Left ventricle myocardium inferior (tissue), 1 donor: ENCODE results near the gene NTRK3. TPM values are rescaled to one million over a fixed set of nuclear protein-coding genes. Genes with fewer than 3 reads are reported as not detected.

Experiments
- DNase-seq: peaks from one replicate; pipeline ENCODE4 v3.0.0-alpha.2; 2020
- H3K27ac ChIP-seq: fragments of 200-600 bp; replicated peaks from 2 replicates; pipeline ENCODE4 v1.8.0; 2021
- H3K27me3 ChIP-seq: fragments of 200-600 bp; 2 replicates; pipeline ENCODE4 v1.8.0; 2021; ENCODE audit warnings: low read depth
- H3K36me3 ChIP-seq: fragments of 200-600 bp; 2 replicates; pipeline ENCODE4 v1.8.0; 2021
- H3K4me1 ChIP-seq: fragments of 200-600 bp; 2 replicates; pipeline ENCODE4 v1.8.0; 2021
- H3K4me3 ChIP-seq: fragments of 200-600 bp; 2 replicates; pipeline ENCODE4 v1.8.0; 2021; ENCODE audit warnings: mild to moderate bottlenecking, moderate library complexity
- H3K9me3 ChIP-seq: fragments of 200-600 bp; replicated peaks from 2 replicates; pipeline ENCODE4 v1.8.0; 2021
- intact Hi-C: fragments of 100-400 bp; cut with micrococcal nuclease; formaldehyde crosslinking; loops from one replicate; pipeline ENCODE4 v1.11.0; 2022
- total RNA-seq: library from RNA; stranded (reverse); fragmentation: NEBNext Ultra II Directional; extraction: Animal tissue kit (Norgen Biotek cat#: 25700); gene quantifications from one replicate; pipeline ENCODE4 v1.2.1, GENCODE V29; 2021
- TF ChIP-seq, protein P1 (sequence below): fragments of 200-600 bp; IDR thresholded peaks from 2 replicates; pipeline ENCODE4 v1.8.0; 2021; ENCODE audit warnings: antibody characterized with exemption, mild to moderate bottlenecking, borderline replicate concordance
- donor health status: DM: no; HTN: yes; CAD: no; lungs with severe emphysema.

Gene NTRK3
- total RNA-seq, 1 donor from 2014 or later: 1.6 TPM

DNA sequence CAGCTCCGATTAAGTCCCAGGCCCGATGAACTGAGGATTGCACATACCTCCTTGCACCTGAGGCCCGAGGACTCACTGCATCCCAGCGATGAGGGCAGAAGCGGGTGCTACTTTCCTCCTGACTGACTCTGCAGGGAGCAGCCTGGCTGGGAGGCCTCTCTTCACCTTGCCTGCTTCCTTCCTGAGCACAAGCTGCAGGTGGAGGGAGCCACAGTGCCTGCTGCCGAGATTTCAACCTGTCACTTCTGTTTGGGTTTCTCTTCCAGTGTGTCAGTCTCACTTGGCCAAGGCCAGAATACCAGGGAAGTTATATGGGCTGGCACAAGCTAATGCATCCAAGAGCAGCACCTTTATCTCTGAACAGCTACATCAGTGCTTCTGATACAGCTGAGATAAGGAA is 185.4 kb downstream of the NTRK3 start:
- TF ChIP-seq, protein P1, sequence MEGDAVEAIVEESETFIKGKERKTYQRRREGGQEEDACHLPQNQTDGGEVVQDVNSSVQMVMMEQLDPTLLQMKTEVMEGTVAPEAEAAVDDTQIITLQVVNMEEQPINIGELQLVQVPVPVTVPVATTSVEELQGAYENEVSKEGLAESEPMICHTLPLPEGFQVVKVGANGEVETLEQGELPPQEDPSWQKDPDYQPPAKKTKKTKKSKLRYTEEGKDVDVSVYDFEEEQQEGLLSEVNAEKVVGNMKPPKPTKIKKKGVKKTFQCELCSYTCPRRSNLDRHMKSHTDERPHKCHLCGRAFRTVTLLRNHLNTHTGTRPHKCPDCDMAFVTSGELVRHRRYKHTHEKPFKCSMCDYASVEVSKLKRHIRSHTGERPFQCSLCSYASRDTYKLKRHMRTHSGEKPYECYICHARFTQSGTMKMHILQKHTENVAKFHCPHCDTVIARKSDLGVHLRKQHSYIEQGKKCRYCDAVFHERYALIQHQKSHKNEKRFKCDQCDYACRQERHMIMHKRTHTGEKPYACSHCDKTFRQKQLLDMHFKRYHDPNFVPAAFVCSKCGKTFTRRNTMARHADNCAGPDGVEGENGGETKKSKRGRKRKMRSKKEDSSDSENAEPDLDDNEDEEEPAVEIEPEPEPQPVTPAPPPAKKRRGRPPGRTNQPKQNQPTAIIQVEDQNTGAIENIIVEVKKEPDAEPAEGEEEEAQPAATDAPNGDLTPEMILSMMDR: no peak
- H3K27me3 ChIP-seq: peaks cover 7% of the 10 kb centered on the region

DNA sequence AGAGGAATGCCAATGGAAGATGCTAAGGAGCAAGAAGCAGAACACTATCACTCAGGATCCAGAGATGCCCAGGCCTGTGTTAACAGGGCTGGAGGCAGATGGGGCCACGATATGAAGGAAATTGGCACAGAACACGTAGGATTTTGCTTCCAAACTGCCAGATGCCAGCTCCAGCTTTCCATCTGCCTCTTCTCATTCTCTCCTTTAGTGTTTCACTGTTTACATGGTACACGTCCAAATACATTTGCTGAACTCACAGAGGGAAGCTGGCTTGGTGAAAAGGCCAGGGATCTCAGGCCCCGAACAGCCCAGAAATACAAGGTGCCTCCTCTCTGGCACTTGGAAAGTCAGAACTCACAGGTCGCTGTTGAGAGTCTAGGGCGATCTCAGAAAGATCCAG is 187.0 kb downstream of the NTRK3 start:
- no peak overlapping the region for H3K27ac ChIP-seq
- no peaks in the 10 kb centered on the region for H3K4me1 ChIP-seq
- intact Hi-C loops: no loop called here
- H3K27me3 ChIP-seq: peaks cover 7% of the 10 kb centered on the region
- no peak overlapping the region for H3K4me3 ChIP-seq
- H3K36me3 ChIP-seq: no peaks in the 10 kb centered on the region
- TF ChIP-seq, protein P1: no peak
- H3K9me3 ChIP-seq: no peaks in the 10 kb centered on the region
- no peak for DNase-seq

More for the DNA sequence above, 185.4 kb downstream of the NTRK3 start:
- Histone ChIP-seq H3K36me3 (no peaks in the 10 kb centered on the region), H3K27ac (no peak overlapping the region), H3K4me3 (no peak overlapping the region), H3K9me3 (no peaks in the 10 kb centered on the region), H3K4me1 (no peaks in the 10 kb centered on the region)
- no peak for DNase-seq
- intact Hi-C loops: no loop called here

DNA sequence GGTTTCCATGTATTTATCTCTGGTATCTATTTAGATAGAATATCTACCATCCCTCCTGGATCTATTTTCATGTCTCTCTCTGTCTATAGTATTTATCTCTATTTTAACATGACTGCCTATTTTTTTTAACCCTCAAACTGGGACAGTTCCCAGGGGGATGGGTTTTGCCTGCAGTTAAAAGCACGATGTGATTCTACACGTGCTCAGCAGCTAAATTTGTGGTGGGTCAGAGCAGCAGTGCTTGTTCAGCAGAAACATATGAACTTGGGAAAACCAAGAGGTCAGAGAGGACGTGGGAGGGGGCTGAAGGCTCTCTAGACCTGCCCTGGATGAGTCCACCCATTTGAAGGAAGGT is 189.2 kb downstream of the NTRK3 start:
- TF ChIP-seq, protein P1: no peak
- DNase-seq: no peak
- Histone ChIP-seq H3K4me3 (no peak overlapping the region), H3K4me1 (no peaks in the 10 kb centered on the region), H3K27me3 (peaks cover 7% of the 10 kb centered on the region), H3K27ac (no peak overlapping the region), H3K36me3 (no peaks in the 10 kb centered on the region), H3K9me3 (no peaks in the 10 kb centered on the region)
- intact Hi-C loops: no loop called here

DNA sequence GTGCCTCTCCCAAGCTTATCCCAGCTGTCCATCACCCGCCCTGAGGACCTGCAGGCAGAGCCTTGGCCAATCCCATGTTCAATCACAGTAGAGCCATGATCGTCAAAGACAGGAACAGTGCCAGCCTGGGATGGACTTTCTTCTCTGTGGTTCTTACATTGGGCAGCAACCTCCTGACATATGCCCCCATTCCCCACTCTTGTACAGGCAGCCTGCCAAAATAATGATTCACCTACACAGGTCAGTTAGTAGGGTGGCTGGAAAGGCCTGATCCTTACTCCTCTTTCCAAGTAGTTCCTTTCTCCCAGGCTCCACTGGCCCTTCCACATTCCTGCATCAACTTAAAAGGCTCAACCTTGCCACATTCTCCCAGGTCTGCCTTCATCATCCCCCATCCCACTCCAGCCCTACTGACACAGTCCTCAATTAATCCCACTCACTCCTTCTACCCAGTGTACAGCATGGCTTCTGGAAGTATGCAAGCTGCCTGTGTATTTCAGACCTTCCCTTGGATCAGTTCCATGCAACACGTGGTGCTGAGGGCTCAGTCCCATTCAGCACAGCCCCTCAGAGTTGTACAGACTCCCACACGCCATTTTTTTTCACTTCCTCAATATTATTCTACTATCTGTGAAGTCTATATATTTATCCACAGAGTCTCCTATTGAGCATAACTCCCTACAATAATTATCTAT is 189.8 kb downstream of the NTRK3 start:
- Histone ChIP-seq H3K27ac (no peak overlapping the region), H3K36me3 (no peaks in the 10 kb centered on the region), H3K9me3 (no peaks in the 10 kb centered on the region), H3K4me3 (no peak overlapping the region), H3K4me1 (no peaks in the 10 kb centered on the region), H3K27me3 (peaks cover 7% of the 10 kb centered on the region)
- DNase-seq: no peak
- intact Hi-C loops: no loop called here
- TF ChIP-seq, protein P1: no peak

DNA sequence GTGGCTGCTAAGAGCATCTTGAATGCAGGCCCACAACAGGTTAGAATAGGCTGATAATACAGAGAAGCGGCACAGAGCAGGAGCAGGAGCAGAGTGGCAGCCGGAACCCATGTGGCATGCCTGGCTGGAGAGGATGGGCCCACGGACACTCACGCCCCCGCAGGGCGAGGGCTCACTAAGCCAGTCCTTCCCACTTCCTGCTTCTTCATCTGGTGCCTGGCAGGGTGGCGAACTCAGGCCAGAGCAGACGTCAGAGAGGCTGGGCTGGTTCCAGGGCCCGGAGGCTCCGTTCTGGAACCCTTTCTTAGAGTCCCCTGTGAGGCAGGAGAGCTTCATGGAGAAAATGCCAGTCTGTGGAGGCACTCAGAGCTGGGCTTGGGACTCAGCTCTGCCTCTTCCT is 195.1 kb downstream of the NTRK3 start:
- TF ChIP-seq, protein P1: no peak
- no peaks in the 10 kb centered on the region for H3K9me3 ChIP-seq

DNA sequence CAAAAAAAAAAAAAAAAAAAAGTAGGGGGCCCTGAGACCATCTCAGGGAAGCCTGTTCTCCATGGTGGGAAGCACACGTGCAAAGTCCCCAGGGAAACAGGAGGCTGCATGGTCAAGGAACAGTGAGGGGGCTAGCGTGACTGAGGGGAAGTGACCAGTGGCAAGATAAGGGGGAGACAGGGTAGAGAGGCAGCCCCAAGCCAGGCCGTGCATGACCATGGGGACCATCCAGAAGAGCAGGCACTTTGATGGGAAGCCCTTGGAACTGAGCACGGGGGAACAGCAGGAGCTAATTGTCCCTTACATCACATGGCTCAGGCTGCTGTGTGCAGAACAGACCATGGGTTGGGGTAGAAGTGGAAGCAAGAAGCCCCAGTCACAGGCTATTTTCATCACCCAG is 196.2 kb downstream of the NTRK3 start:
- H3K36me3 ChIP-seq: no peaks in the 10 kb centered on the region
- DNase-seq: no peak
- H3K27ac ChIP-seq: no peak overlapping the region
- no peaks in the 10 kb centered on the region for H3K9me3 ChIP-seq
- TF ChIP-seq, protein P1: no peak
- intact Hi-C loops: no loop called here
- H3K27me3 ChIP-seq: peaks cover 5% of the 10 kb centered on the region
- no peak overlapping the region for H3K4me3 ChIP-seq
- H3K4me1 ChIP-seq: no peaks in the 10 kb centered on the region

More for the DNA sequence above, 195.1 kb downstream of the NTRK3 start:
- Histone ChIP-seq H3K4me1 (no peaks in the 10 kb centered on the region), H3K36me3 (no peaks in the 10 kb centered on the region), H3K4me3 (no peak overlapping the region), H3K27ac (no peak overlapping the region), H3K27me3 (peaks cover 5% of the 10 kb centered on the region)
- intact Hi-C loops: no loop called here
- DNase-seq: no peak
